GM12878 (cell line): ENCODE measurements around the gene RNF115. TPM values are rescaled to one million over a fixed set of nuclear protein-coding genes. Genes with fewer than 3 reads are reported as not detected.

Experiments
- ATAC-seq: fragments of 200-7000 bp; cut with Tn5 transposase; 3 replicates; pipeline ENCODE4 v1.9.1; 2020; ENCODE audit warnings: mild to moderate bottlenecking, moderate library complexity
- BruUV-seq: library from RNA; stranded (reverse); fragments of 400-500 nt; replicated peaks from 2 replicates; lab custom pipeline; 2021; lab: Mats Ljungman, UMichigan
- CTCF ChIA-PET: fragments of 300-600 bp; sonication (Branson Sonifier 250); formaldehyde crosslinking; extraction: SDS; loops from one replicate; lab custom pipeline; 2021; ENCODE audit warnings: inconsistent platforms; lab: Yijun Ruan, JAX
- POLR2A ChIA-PET: fragments of 350-600 bp; formaldehyde crosslinking; extraction: SDS; loops from one replicate; lab custom pipeline; 2021; ENCODE audit warnings: inconsistent platforms; lab: Charles Lee
- RAD21 ChIA-PET: fragments of 300-600 bp; sonication (Branson Sonifier 250); formaldehyde crosslinking; loops from one replicate; lab custom pipeline; 2023; ENCODE audit warnings: antibody characterized with exemption; ENCODE audit not compliant: unreplicated experiment; lab: Charles Lee
- SMC1A ChIA-PET: fragments of 300-600 bp; sonication (Branson Sonifier 250); formaldehyde crosslinking; loops from one replicate; lab custom pipeline; 2023; ENCODE audit not compliant: unreplicated experiment, uncharacterized antibody; lab: Charles Lee
- DNase-seq: peaks from one replicate; pipeline ENCODE4 v3.0.0-alpha.2; 2011; ENCODE audit warnings: low read depth, low spot score
- FAIRE-seq: peaks from 3 replicates; lab custom pipeline; 2011; peaks lifted over from hg19 to GRCh38; lab: Jason Lieb, UNC
- H2AFZ ChIP-seq: 2 replicates; pipeline ENCODE4 v1.6.0; 2011; ENCODE audit warnings: low read depth, low read length, control low read depth; ENCODE audit not compliant: control insufficient read depth
- H3K27ac ChIP-seq: 2 replicates; pipeline ENCODE4 v1.5.1; 2011; ENCODE audit warnings: control low read depth; ENCODE audit not compliant: control insufficient read depth, insufficient read depth
- H3K27me3 ChIP-seq, 2 experiments: replicated peaks in 1 of 2; 2 replicates each; pipeline versions ENCODE4 v1.6.0 to v1.6.1; 2011; ENCODE audit warnings: low read length in 1 of 2; ENCODE audit not compliant: control insufficient read depth in 2 of 2, insufficient read depth in 2 of 2
- H3K36me3 ChIP-seq, 2 experiments: 2 replicates each; pipeline ENCODE4 v1.5.1; 2011; ENCODE audit warnings: low read length in 1 of 2; ENCODE audit not compliant: control insufficient read depth in 2 of 2, insufficient read depth in 2 of 2
- H3K4me1 ChIP-seq: 2 replicates; pipeline ENCODE4 v1.6.1; 2011; ENCODE audit warnings: mild to moderate bottlenecking, low read length, moderate library complexity, mixed read lengths; ENCODE audit not compliant: control insufficient read depth, insufficient read depth
- H3K4me2 ChIP-seq: 2 replicates; pipeline ENCODE4 v1.6.0; 2011; ENCODE audit warnings: control low read depth; ENCODE audit not compliant: control insufficient read depth, insufficient read depth
- H3K4me3 ChIP-seq: fragments of 200-600 bp; sonication (generic); 2 replicates; pipeline ENCODE4 v1.5.1; 2016
- H3K79me2 ChIP-seq: 2 replicates; pipeline ENCODE4 v1.6.0; 2011; ENCODE audit warnings: low read length; ENCODE audit not compliant: control insufficient read depth, insufficient read depth
- H3K9ac ChIP-seq: 2 replicates; pipeline ENCODE4 v1.8.0; 2011; ENCODE audit warnings: low read length, control low read depth, mixed read lengths; ENCODE audit not compliant: control insufficient read depth, insufficient read depth
- H3K9me3 ChIP-seq: replicated peaks from 3 replicates; pipeline ENCODE4 v1.5.1; 2011; ENCODE audit warnings: mild to moderate bottlenecking, low read length; ENCODE audit not compliant: control insufficient read depth, insufficient read depth
- H4K20me1 ChIP-seq: 2 replicates; pipeline ENCODE4 v1.6.0; 2011; ENCODE audit not compliant: control insufficient read depth, insufficient read depth
- GABPA ChIP-seq: IDR thresholded peaks from 2 replicates; pipeline ENCODE4 v1.6.1; 2014; ENCODE audit warnings: antibody characterized with exemption, low read depth, mild to moderate bottlenecking, inconsistent platforms
- JUNB ChIP-seq: IDR thresholded peaks from 2 replicates; pipeline ENCODE4 v1.6.1; 2016; ENCODE audit warnings: antibody characterized with exemption, mild to moderate bottlenecking
- PRDM15 ChIP-seq: fragments of 450-650 bp; formaldehyde crosslinking; IDR thresholded peaks from 2 replicates; pipeline ENCODE4 v1.4.0; 2020; ENCODE audit warnings: mild to moderate bottlenecking, moderate library complexity
- STAT1 ChIP-seq: fragments of 450-650 bp; conservative IDR thresholded peaks from 2 replicates; pipeline ENCODE4 v1.6.1; 2014; ENCODE audit warnings: antibody characterized with exemption, mild to moderate bottlenecking
- WGBS: methylation state at CpG from one replicate; pipeline ENCODE4 v1.1.6; 2016; ENCODE audit warnings: low lambda C conversion rate; ENCODE audit not compliant: insufficient replicate concordance, insufficient coverage; ENCODE audit errors: missing lambda C conversion rate; 5-methylcytosine and 5-hydroxymethylcytosine counted together
- in situ Hi-C: fragments of 300-500 bp; cut with MboI; formaldehyde crosslinking; loops from 9 replicates; pipeline ENCODE4 v1.14.3; 2018; ENCODE audit warnings: mixed read lengths
- intact Hi-C: fragments of 100-400 bp; cut with micrococcal nuclease; formaldehyde crosslinking; loops from one replicate; pipeline ENCODE4 v1.14.2; 2022; ENCODE audit not compliant: unreplicated experiment
- polyA plus RNA-seq, 11 experiments: library from polyadenylated mRNA; depleted of rRNA in 4 of 11; unstranded in 6 of 11; stranded (reverse) in 5 of 11; fragments of >200 nt; fragmentation: Nextera tagmentation in 4 of 11; fragmentation: Illumina TruSeq in 1 of 11; extraction: Ambion mirVana in 4 of 11; extraction: Trizol in 1 of 11; gene quantifications; 1 replicate in 1 of 11; 2 replicates in 10 of 11; pipeline versions ENCODE4 v1.2.1 to v1.2.3, GENCODE V29; 2011 to 2016; ENCODE audit warnings: inconsistent platforms in 2 of 11, missing spikeins in 2 of 11, low read depth in 1 of 11
- total RNA-seq, 4 experiments: library from RNA; depleted of rRNA in 3 of 4; stranded (reverse); fragments of >200 nt in 3 of 4; fragmentation: Illumina TruSeq in 1 of 4; extraction: Trizol in 1 of 4; gene quantifications; 2 replicates each; pipeline versions ENCODE4 v1.2.1 to v1.2.3, GENCODE V29; 2013 to 2021

RNF115 gene
- total and polyA plus RNA-seq, 10 of the 15 experiments (the other 5 are each of a cell fraction or from before 2014, with no cell fraction given), result 3.4 to 22.0 (median 12.9) TPM

- TF ChIP-seq PRDM15 (CRISPR knock-in tag), result no peak
Observed at GRCh38 chr1:145778146-145778540, 45.8 kb downstream of the RNF115 start (continued).

GRCh38 chr1:145777357-145778145 is 46.3 kb downstream of the RNF115 start:
- H3K4me3 ChIP-seq, result no peak overlapping the region
- SMC1A ChIA-PET, result interaction anchor here (1.0 to 1.6 kb wide), 3 partner anchors 9 to 34 kb away, joined by 3 to 4 read pairs (median 3); no protein-coding TSS in a partner anchor
- WGBS, result 100% methylated on average over 1 of the region's 1 CpG
- no peak overlapping the region for H2AFZ ChIP-seq
- in situ Hi-C loops (no loop called here), intact Hi-C loops (no loop called here)
- H4K20me1 ChIP-seq, result no peaks in the 10 kb centered on the region
- H3K36me3 ChIP-seq, result peaks cover 0 to 15% of the 10 kb centered on the region in 2 experiments; a peak in 2 of 4 replicates
- no peak for TF ChIP-seq JUNB
- no peak for TF ChIP-seq STAT1
- TF ChIP-seq GABPA, result no peak
- no peaks in the 10 kb centered on the region for H3K79me2 ChIP-seq
- H3K27ac ChIP-seq, result no peak overlapping the region
- FAIRE-seq (no peak), DNase-seq (no peak), ATAC-seq (no peak)
- BruUV-seq, result no TSS peak
- H3K9ac ChIP-seq, result no peak overlapping the region
- no peaks in the 10 kb centered on the region for H3K9me3 ChIP-seq
- CTCF ChIA-PET, result no interaction called here
- no peak overlapping the region for H3K4me2 ChIP-seq
- H3K4me1 ChIP-seq, result no peaks in the 10 kb centered on the region
- H3K27me3 ChIP-seq, result no peaks in the 10 kb centered on the region
- RAD21 ChIA-PET, result interaction anchor here (1.6 kb wide), 1 partner anchor 82 kb away, joined by 3 read pairs; no protein-coding TSS in a partner anchor
- POLR2A ChIA-PET, result no interaction called here
